Measurements from ENCODE around the gene MRPL9.
A peak's percentile ranks its signal among the peaks of the same experiment; 100 is the strongest.

Gene MRPL9

DNA sequence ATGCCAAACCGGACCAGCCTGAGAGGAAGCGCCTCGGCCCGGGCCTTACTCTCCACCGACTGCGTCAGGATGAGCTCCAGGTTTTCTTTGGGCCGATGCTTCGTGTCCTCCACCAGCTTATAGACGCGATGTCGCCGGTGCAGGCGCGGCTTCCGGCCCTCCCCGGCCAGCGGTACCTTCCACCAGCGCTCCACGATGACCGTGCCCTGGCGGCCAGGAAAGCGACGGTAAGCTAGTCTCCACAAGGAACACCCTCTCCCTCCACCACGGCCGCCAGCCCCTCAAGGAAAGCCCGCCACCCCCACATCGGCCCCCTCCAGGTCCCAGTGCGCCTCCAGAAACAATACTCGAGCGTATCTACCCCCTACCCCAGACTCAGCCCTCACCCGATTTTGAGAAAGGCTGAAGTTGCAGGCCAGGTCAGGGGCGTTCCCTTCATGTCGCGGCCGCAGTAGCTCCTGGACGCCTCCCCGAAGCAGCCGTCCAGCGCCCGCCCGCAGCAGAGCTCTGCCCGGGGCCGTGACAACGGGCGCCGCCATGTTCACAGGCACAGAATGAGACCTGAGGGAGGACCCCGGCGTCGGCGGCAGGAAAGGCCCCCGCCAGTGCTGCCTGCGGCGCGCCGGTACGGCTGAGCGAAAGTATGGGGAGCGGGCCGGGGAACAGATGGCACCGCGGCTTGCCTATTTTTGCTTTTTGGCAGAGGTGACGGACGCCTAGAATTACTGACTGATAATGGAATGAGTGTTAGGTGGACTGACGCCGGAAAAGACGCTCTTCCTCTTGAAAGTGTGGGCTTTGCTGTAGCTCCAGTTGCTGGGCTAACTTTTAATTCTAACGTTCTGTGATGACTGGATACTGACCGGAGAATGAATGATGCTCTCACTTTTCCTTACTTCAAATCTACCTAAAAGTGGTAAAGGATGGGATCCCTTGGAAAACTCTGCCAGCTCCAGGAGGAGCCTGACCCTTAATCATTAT lies at the start of gene MRPL9:
MRPL9 (minus strand) TSS at position 556 of the 981 bp plus-strand sequence; CDS start at position 539, 17 bp downstream.
- DNase-seq (ENCODE audit: low spot score) = peak; percentile 71

DNA sequence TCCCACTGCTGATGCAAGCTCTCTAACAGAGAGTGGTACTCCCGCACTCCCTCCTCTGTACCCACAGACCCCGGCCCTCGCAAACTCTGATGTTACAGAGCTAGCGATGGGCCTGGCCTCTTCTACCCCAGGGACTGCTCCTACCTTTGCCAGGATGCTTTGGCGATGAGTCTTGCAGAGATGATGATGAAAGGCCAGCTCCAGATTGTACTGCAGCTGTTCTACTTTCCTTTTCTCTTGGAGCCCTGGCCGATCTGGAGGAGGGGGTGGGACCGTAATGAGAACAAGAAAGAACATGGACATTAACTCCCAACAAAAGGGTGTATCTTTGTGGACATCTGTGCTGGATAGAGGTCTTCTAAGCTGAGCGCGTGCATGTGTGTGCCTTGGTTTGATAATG lies 47.9 kb upstream of the MRPL9 start:
- DNase-seq (ENCODE audit: low spot score) = no peak

DNA sequence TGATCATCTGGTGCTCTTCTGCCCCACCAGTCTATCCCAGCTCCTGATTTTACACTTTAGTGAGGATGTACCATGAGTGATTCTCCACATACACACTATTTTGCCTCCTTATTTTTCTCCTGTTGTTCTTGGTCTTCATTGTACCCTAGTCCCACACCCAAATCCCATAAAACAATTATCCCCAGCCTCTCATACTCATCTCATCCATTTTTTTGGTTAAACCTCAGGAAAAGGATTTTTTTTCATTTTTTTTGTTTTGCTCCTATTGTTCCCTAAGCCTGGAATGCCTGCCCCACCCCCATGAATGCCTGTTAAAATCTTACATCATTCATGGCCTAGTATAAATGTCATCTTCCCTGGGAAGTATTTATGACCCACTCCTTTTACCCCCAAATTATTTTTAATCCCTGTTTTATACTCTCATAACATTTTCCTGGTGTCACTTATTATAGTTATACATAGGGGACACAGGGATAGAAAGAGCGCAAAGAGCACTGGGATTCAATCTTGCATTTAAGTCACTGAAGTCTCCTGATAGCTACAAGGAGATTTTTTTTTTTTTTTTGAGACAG lies 46.8 kb upstream of the MRPL9 start:
- no peak for DNase-seq (ENCODE audit: low spot score)

DNA sequence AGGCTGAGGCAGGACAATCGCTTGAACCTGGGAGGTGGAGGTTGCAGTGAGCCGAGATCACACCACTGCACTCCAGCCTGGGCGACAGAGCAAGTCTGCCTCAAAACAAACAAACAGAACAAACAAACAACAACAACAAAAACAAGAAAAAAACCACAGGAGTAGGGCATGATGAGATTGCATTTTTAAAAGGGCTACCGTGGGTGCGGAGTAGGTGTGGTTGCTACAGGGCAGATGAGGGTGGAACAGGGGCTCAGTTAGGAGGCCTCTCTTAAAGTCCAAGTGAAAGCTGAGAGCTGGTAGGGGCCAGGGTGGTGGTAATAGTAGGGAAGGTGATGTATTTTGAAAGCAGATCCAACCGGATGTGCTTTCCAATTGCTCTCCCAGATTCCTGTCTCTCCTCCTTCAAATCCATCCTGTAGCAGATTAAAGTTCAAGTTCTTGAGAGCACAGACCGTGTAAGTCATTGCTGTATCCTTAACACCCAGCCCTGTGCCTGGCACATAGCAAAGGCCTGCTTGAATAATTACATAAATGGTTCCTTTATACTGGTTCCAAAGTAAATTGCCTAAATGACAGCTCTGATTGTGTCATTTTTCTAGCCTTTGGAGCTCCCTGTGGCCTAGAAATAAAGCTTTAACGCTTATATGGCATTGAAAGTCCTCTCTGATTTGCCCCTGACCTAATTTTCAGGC lies 46.1 kb upstream of the MRPL9 start:
- peak; percentile 57 for DNase-seq (ENCODE audit: low spot score)

DNA sequence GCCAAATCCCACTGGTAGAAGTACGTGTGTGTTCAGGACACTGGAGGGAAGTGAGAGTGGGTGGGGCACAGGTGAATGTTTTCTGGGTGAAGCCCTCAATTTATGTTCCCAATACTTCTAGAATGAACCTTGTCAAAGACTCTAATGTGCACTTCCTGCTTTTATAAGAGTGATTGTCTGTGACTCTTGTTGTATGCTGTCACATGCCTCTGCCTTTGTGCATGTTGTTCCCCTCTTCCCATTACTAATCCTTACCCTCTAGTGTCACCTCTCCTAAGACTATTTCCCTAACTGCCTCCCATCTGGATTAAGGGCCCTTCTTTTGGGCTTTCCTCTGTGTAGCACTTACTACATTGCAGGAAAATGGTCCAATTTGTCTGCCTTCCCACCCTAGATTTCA lies 44.5 kb upstream of the MRPL9 start:
- no peak for DNase-seq (ENCODE audit: low spot score)

DNA sequence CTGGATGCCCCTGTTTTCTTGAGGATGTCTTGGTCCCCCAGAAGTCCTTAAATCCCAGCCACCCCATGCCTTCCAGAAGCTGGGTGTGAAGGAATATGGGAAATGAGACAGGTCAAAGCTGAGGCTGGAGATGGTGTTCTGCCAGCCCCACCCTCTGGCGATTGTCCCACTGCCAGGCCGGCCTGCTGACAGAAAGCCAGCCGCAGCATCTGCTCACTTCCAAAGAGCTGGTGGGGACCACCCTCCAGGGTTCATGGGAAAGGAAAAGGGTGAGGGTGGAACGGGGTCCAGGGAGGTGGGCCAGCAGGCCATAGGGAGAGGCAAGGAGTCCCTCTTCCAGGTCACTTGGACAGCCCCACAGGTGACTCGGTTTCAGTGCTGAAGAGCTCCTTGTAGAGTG lies 43.8 kb upstream of the MRPL9 start:
- DNase-seq (ENCODE audit: low spot score) = no peak

DNA sequence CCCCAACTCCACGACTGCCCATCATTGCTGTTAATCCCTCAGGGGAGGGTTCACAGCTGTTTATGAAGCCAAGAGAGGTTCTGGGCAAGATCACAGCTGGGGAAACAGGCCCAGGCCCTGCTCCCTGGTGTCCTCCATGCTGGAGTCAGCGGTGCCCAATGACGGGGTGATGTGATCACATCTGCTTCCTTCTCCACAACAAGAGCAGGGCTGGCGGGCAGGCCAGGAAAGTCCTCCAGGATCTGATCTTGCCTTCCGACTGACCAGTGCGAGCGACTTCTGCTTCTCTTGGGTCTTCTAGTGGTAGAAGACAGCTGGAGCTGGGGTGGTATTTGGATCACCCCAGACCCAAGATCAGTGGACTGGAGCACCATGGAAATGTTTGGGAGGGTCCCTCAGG lies 42.9 kb upstream of the MRPL9 start:
- DNase-seq (ENCODE audit: low spot score) = no peak

DNA sequence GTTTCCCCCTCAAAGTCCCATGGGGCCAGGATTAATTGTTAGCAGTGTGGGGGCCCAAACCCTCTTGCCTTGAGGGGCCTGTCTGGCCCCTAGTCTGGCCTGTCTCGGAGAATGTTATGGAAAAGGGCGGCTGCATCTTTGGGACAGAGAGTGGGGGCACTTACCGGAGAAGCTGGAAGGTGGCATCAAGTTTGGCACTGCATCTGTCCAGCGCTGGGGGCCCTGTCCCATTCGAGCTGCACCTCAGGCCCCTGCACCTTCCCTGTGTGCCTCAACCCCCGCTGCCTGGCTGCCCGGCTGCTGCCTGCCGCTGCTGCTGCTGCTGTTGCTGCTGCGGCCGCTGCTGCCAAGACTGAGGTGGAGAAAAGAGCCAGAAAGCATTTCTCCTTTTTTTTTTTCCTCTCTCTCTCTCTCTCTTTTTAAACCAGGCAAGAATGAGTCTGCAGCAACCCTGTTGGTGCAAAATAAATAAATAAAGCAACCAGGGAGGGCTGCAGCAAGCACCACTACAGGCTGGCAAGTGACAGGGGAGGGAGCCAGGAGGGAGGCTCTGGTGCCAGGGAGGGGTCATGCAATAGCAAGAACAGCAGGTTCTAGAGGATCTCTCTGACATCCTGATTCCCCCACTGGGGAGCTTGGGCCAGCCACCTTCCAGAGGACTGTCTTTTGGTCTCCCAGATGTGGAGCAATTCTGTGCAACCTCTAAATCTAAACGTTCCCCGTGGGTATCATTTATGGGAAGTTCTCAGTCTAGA lies 41.9 kb upstream of the MRPL9 start, which contains the start of gene LINGO4:
LINGO4 (minus strand) TSS at position 354 of the 755 bp plus-strand sequence. CDS start 2,715 bp downstream, outside the sequence.
- DNase-seq (ENCODE audit: low spot score) = no peak

DNA sequence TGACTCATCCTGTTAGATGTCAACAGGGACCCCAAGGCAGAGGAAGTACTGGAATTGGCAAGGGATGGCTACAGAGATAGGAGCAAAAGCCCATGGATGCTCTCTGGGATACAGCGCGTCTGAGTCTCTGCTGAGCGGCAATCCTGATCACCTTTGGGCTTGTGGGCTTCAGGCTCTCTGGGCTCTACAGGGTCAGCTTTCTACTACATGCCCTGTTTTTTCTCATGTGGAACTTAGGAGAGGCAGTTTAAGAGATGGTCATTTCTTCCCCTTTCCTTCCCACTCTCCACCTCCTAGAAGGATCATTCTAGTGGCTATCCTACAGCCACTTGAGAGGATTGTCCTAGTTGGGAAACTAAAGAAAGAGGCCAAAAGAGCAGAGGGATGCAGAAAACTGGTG lies 40.6 kb upstream of the MRPL9 start:
- no peak for DNase-seq (ENCODE audit: low spot score)

DNA sequence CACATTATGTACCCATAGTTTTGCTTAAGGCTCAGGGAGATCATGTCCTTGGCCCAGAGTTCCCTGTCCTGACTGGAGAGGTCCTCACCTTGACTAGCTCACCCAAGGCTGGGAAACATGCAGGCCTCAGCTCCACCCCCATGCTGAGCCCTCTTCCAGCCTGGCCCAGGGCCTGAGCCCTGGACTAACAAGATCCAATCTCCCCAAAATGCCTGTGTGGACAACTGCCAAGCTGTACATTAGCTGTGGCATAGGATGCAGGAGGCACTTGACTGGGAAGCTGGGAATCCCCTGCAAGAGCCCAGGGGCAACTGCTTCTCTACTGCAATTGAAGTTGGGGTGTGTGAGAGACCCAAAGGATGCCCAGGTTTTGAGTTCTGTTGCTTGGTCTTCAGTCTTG lies 39.9 kb upstream of the MRPL9 start:
- no peak for DNase-seq (ENCODE audit: low spot score)

DNA sequence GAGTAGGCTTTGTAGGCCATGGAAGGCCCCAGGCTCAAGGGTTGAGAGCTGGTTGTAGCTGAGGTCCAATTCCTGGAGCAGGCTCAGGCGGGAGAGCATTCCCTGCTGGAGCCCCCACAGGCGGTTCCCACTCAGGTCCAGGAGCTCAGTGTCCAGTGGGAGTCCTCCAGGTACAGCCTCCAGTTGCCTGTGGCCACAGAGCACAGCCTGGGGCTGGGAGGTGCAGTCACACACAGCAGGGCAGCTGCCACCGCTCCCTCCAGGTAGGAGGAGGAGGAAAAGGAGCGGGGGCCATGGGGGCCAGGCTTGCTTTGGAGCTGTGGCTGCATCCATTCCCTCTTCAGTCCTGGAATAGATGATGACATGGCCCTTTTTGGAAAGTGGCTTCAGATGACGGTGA lies 39.1 kb upstream of the MRPL9 start:
- no peak for DNase-seq (ENCODE audit: low spot score)

DNA sequence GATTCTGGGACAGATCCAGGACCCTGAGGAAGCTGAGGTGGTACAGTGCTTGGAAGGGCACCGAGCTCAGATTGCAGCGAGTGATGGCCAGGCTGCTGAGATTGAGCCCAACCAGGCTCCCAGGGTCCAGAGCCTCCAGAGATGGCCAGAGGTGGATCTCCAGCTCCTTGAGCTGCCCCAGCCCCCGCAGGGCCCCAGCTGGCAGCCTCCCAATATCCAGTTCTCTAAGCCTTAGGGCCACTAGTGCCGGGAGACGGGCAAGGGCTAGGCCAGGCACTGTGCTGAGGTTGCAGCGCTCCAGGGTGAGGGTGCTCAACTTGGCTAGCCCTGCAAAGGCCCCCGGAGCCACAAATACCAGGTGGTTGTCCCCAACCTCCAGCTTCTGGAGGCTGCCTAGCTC lies 38.5 kb upstream of the MRPL9 start:
- DNase-seq (ENCODE audit: low spot score) = no peak

DNA sequence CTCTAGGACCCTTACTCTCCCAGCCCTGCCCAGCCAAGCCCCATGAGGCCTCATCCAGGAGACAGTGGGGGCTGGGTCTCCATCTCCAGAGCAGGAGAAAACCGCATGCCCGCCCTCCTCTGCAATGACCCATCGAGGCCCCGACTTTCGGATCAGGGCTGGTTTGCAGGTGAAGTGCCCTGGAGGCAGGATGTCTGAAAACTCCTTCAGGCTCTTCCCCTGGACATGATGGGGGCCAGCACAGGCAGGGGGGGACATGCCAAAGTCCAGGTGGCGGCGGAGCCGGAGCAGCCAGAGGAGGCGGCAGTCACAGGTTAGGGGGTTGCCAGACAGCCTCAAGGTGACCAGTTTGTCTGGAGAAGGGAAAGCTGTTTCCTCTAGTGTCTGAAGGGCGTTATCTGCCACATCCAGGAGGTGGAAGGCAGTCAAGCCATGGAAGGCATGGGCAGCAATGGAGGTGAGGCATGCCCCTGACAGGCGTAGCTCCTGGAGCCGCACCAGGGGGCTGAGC lies 38.1 kb upstream of the MRPL9 start:
- no peak for DNase-seq (ENCODE audit: low spot score)

DNA sequence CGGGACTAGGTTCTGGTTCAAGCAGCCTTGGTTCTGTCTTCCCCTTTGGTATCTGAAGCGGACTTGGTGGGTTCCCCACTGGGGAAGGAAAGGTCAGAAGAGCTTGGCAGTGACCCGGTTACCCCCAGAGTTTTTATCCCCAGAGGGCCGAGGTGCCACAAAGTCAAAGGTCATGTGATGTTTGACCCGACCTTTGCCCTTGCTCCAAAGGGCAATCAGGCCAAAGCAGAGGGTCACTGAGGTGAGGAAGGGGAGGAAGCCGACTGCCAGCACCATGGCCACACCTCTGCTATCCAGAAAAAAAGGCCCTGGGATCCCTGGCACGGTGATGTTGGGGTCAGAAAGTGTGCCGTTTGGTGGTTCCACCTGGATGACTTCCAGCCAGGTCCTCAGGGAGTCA lies 37.5 kb upstream of the MRPL9 start:
- no peak for DNase-seq (ENCODE audit: low spot score)

DNA sequence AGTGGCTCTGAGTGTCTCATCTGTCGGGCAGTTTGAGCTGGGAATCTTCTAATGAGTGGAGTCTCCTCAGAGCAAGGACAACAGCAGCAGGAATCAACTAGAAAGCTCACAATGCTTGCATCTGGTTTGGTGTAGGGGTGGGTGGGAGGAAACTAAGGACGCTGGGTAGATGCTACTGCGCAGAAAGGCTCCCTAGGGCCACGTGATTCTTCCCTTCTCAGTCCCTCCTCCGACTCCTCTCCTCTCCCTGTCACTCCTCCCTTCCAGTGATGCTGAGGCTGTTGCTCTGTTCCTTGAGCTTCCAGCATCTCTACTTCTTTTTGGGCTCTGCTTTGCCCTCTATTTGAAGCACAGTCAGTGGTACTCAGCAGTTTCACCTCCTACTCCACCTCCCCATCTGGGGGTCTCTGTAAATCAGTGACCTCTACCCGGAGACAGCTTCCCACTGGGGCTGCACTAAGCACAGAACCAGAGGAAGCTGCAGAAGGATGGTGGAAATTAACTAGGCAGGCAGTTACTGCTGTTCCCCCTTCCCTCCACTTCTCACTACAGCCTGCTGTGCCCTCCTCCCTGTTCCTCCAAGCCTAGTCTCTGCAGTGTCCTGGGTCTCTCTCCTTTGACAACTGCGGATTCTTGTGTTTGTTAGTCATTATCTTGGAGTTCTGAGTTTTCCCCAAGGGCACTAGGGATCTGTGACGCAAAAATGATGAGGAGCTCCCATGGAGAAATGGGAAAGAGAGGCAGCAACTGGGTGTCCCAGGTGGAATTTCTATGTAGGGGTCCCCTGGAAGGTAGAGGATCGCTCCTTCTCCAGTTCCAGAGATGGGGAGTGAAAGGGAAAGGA lies 36.1 kb upstream of the MRPL9 start:
- no peak for DNase-seq (ENCODE audit: low spot score)

DNA sequence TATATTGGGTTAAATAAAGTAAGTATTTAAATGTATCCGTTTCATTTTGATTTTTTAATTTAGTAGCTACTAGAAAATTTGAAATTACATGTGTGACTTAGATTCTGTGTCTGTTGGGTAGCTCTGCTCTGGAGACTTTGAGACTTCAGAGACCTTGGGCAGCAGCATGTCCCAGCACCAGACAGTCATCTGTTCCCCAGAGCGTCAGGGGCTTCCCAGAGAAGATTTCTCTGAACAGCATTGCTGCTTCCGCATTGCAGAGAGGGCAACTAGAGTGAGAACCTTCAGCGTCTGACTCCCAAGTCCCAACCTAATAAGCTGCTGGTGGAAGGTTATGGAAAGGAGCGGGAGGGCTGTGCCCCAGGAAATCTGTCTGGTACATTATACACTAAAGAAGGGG lies 35.3 kb upstream of the MRPL9 start:
- no peak for DNase-seq (ENCODE audit: low spot score)

DNA sequence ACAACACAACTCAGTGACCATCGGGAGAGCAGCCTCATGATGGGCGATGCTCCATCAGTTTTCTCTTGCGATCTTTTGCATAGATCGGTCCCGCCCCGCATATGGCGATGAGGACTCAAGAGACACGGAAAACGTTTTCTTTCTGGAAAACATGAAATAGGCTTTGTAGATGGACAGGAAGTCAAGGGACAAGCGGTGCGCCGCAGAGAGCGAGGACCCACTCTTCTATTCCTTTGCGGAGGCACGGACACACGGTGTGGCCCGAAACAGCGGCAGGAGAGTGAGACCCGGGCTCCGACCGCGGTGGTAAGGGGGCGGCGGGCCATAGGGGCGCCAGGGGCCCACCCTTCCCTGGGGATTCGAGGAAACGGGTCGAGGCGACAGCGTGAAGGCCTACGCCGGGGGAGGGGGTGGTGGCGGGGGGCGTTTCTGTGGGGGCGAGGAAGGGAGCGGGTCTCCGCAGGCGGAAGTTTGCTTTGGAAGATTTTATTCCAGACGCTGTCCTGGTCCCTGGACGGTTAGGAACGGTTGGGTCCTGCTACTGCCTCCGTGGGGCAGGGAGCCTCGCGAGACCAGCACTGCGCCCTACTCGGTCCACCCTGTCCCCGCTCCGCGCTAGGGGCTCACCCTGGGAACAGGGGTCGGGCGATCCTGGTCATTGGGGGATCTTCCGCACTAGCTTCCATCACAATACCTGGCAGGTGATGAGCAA lies 27.8 kb upstream of the MRPL9 start:
- DNase-seq (ENCODE audit: low spot score) = no peak

DNA sequence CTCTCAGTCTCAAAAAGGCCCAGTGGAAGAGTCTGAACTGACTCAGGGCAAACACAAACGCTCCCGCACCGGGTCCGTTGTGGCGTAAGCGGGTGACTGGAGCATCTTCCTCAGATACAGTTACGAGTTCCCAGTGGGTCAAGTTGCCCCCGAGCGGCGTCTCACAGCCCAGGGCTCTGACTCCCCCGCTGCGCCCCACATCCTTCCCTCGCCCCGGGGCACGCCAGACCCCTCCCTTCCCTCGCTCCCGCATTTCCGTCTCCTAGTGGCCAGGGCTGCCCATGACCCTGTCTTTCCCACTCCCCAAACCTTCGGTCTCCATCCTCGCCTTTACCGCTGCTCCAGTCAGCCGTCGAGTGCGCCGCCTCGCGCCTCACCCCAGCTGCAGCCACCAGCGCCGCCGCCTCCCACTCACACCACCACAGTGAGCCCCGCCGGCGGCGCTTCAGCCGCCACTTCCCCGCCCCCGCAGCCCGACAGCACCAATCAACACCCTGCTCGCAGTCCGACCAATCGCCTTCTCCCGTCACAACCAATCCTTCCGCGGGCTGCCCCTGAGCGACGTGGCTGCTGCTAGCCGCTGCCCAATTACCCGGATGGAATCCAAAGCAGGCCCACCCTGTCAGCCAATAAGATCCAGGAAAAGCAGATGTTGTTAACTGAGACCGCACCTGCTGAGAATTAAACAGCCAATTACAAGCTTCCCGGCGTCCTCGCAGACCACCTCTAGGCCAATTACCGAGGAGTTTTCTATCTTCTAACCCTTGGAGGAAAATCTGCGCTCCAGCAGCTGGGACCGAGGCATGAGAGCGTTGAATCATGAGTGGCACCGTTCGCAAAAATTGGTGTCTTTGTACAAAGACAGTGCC lies 27.0 kb upstream of the MRPL9 start, which contains the start of gene TDRKH:
TDRKH (minus strand) TSS at position 430 of the 869 bp plus-strand sequence. CDS start 7,478 bp downstream, outside the sequence.
- peak; percentile 99 for DNase-seq (ENCODE audit: low spot score)

DNA sequence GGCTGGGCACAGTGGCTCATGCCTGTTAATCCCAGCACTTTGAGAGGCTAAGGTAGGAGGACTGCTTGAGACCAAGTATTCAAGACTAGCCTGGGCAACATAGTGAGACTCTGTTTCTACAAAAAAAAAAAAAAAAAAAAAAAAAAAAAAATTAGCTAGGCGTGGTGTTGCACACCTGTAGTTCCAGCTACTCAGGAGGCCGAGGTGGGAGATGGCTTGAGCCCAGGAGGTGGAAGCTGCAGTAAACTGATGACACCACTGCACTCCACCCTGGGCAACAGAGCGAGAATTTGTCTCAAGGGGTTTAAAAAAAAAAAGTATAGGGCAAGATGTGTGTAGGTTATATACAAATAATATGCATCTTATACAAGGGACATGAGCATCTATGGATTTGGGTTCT lies 24.4 kb upstream of the MRPL9 start:
- DNase-seq (ENCODE audit: low spot score) = no peak

Data from globus pallidus (tissue), 1 donor.